ENCODE results near the gene TSNAXIP1.

The TSNAXIP1 gene

GRCh38 chr16:67843343-67843765 lies 36.7 kb downstream of the TSNAXIP1 start:
- Histone ChIP-seq H3K36me3 (ENCODE audit: control insufficient read depth in 2 of 2, insufficient read depth in 1 of 2, low read length in 2 of 2) (peaks cover 0 to 16% of the 10 kb centered on the region in 2 experiments; a peak in 1 of 3 replicates), H3K9me3 (ENCODE audit: control insufficient read depth, insufficient read depth, low read depth, low read length) (no peaks in the 10 kb centered on the region), H3K4me1 (ENCODE audit: control insufficient read depth, insufficient read depth, low read length) (peaks cover 16% of the 10 kb centered on the region), H3K4me3 (ENCODE audit: low read depth, low read length) (peak overlapping the region; percentile 92), H3K27ac (ENCODE audit: extremely low read depth, low read depth, low read length) (peak overlapping the region; percentile 99)
- TF ChIP-seq ZBTB20 (tag by site-specific recombination; IDR thresholded peaks at IDR 0.05), result peak; percentile 15; the same call in 1 of the 2 replicates
- no peak for TF ChIP-seq ZNF777 (tag by site-specific recombination; IDR thresholded peaks at IDR 0.05; ENCODE audit: borderline replicate concordance)
- ChIA-PET CTCF (interaction anchor here (0.7 to 2.9 kb wide), 3 partner anchors 27 to 322 kb away, joined by 3 to 13 read pairs (median 3); no protein-coding TSS in a partner anchor), POLR2A (interaction anchor here (1.4 to 4.3 kb wide), 2 partner anchors 10 to 30 kb away, joined by 3 to 38 read pairs; no protein-coding TSS in a partner anchor)

- H3K36me3 ChIP-seq (ENCODE audit: control insufficient read depth in 2 of 2, insufficient read depth in 1 of 2, low read length in 2 of 2), result peaks cover 0 to 25% of the 10 kb centered on the region in 2 experiments; a peak in 2 of 3 replicates
- H3K4me3 ChIP-seq (ENCODE audit: low read depth, low read length), result no peak overlapping the region
- no peak overlapping the region; the same call in 1 of the 2 replicates for H3K27ac ChIP-seq (ENCODE audit: extremely low read depth, low read depth, low read length)
- POLR2A ChIA-PET, result interaction anchor here (0.7 to 4.3 kb wide), 9 partner anchors 11 to 125 kb away, joined by 3 to 38 read pairs (median 4); partner anchors contain the start of genes EDC4, GFOD2, LCAT and RANBP10
- peaks cover 16% of the 10 kb centered on the region for H3K4me1 ChIP-seq (ENCODE audit: control insufficient read depth, insufficient read depth, low read length)
- CTCF ChIA-PET, result interaction anchor here (0.6 to 2.9 kb wide), 9 partner anchors 10 to 1862 kb away, joined by 3 to 13 read pairs (median 3); no protein-coding TSS in a partner anchor
- H3K9me3 ChIP-seq (ENCODE audit: control insufficient read depth, insufficient read depth, low read depth, low read length), result no peaks in the 10 kb centered on the region
- TF ChIP-seq ZNF76 (tag by site-specific recombination; IDR thresholded peaks at IDR 0.05; ENCODE audit: borderline replicate concordance, low read depth) (no peak), ZNF664 (tag by site-specific recombination; IDR thresholded peaks at IDR 0.05) (no peak), ZBTB17 (tag by site-specific recombination; IDR thresholded peaks at IDR 0.05) (no peak), ZNF600 (tag by site-specific recombination; IDR thresholded peaks at IDR 0.05) (peak; percentile 14; the same call in 1 of the 2 replicates), ZNF707 (tag by site-specific recombination; IDR thresholded peaks at IDR 0.05) (no peak), ZNF114 (tag by site-specific recombination; IDR thresholded peaks at IDR 0.05) (no peak), HOXC10 (CRISPR knock-in tag; IDR thresholded peaks at IDR 0.05) (no peak), ZBTB44 (tag by site-specific recombination; IDR thresholded peaks at IDR 0.05) (0 out of 2 replicates have a peak, but pooled peaks have one; percentile 63), ZNF624 (tag by site-specific recombination; IDR thresholded peaks at IDR 0.05) (no peak), PRDM10 (tag by site-specific recombination; IDR thresholded peaks at IDR 0.05) (peak; percentile 72), ZNF366 (tag by site-specific recombination; conservative IDR thresholded peaks at IDR 0.05) (no peak), ZXDB (tag by site-specific recombination; IDR thresholded peaks at IDR 0.05) (0 out of 2 replicates have a peak, but pooled peaks have one; percentile 18), HIC1 (tag by site-specific recombination; IDR thresholded peaks at IDR 0.05) (no peak), YY2 (tag by site-specific recombination; IDR thresholded peaks at IDR 0.05) (no peak), ZNF580 (tag by site-specific recombination; IDR thresholded peaks at IDR 0.05) (no peak), GFI1B (tag by site-specific recombination; IDR thresholded peaks at IDR 0.05) (0 out of 2 replicates have a peak, but pooled peaks have one; percentile 16), ZBTB8A (tag by site-specific recombination; IDR thresholded peaks at IDR 0.05) (no peak), ZNF596 (tag by site-specific recombination; IDR thresholded peaks at IDR 0.05) (no peak), IKZF3 (tag by site-specific recombination; IDR thresholded peaks at IDR 0.05) (no peak), ZNF362 (tag by site-specific recombination; IDR thresholded peaks at IDR 0.05) (peak; percentile 31; the same call in 1 of the 2 replicates), ZFP37 (tag by site-specific recombination; IDR thresholded peaks at IDR 0.05) (no peak), ZNF623 (tag by site-specific recombination; IDR thresholded peaks at IDR 0.05) (no peak), KLF9 (tag by site-specific recombination; IDR thresholded peaks at IDR 0.05; ENCODE audit: low read depth) (no peak), ZNF16 (tag by site-specific recombination; IDR thresholded peaks at IDR 0.05; ENCODE audit: low read depth) (no peak)
Observed at GRCh38 chr16:67844497-67844896, 37.8 kb downstream of the TSNAXIP1 start.

Measured in HEK293 (cell line).